K562 (cell line): Measurements from ENCODE around the gene NUP50. TPM values are rescaled to one million over a fixed set of nuclear protein-coding genes. Genes with fewer than 3 reads are reported as not detected.

Source experiments
- ATAC-seq: fragments of 200-7000 bp; cut with Tn5 transposase; 3 replicates; pipeline ENCODE4 v1.9.1; 2020; ENCODE audit warnings: moderate library complexity
- BruUV-seq: library from RNA; stranded (reverse); fragments of 400-500 nt; replicated peaks from 2 replicates; lab custom pipeline; 2021; lab: Mats Ljungman, UMichigan
- CTCF ChIA-PET: fragments of 300-600 bp; formaldehyde crosslinking; extraction: SDS; loops from one replicate; lab custom pipeline; 2021; ENCODE audit warnings: low intra/inter-chr PET ratio; lab: Yijun Ruan, JAX
- POLR2A ChIA-PET: fragments of 300-600, 350-650 bp; sonication (Branson Sonifier 250); formaldehyde crosslinking; extraction: SDS; loops from one replicate; lab custom pipeline; 2021; ENCODE audit warnings: antibody characterized with exemption, inconsistent platforms; lab: Yijun Ruan, JAX
- DNase-seq, 4 experiments: peaks; one replicate each; pipeline versions ENCODE4 v3.0.0 to v3.0.0-alpha.2; 2011 to 2018; ENCODE audit warnings: low spot score in 3 of 4, mixed read lengths in 3 of 4; ENCODE audit errors: extremely low read depth in 1 of 4
- FAIRE-seq: peaks from 2 replicates; lab custom pipeline; 2011; peaks lifted over from hg19 to GRCh38; lab: Jason Lieb, UNC
- H2AFZ ChIP-seq: 2 replicates; pipeline ENCODE4 v1.6.0; 2011; ENCODE audit warnings: low read depth, low read length, control low read depth, inconsistent platforms
- H3K27ac ChIP-seq: fragments of 200-600 bp; 3 replicates; pipeline ENCODE4 v1.8.0; 2011; ENCODE audit warnings: low read depth, mild to moderate bottlenecking, control low read depth, inconsistent platforms, low read length, moderate library complexity, mixed read lengths; ENCODE audit errors: extremely low read depth
- H3K27me3 ChIP-seq, 2 experiments: fragments of 300-600 bp in 1 of 2; 2 replicates in 1 of 2; 3 replicates in 1 of 2; pipeline versions ENCODE4 v1.6.0 to v1.8.0; 2011; ENCODE audit warnings: inconsistent platforms in 2 of 2, low read length in 2 of 2, mild to moderate bottlenecking in 1 of 2, mixed read lengths in 1 of 2, moderate library complexity in 1 of 2; ENCODE audit not compliant: control insufficient read depth in 2 of 2, insufficient read depth in 2 of 2
- H3K36me3 ChIP-seq: fragments of 300-600 bp; 3 replicates; pipeline ENCODE4 v1.8.0; 2011; ENCODE audit warnings: mild to moderate bottlenecking, low read length, inconsistent platforms; ENCODE audit not compliant: control insufficient read depth, insufficient read depth
- H3K4me1 ChIP-seq, 2 experiments: fragments of 200-600 bp in 1 of 2; replicated peaks in 1 of 2; 2 replicates in 1 of 2; 3 replicates in 1 of 2; pipeline versions ENCODE4 v1.5.1 to v1.8.0; 2011; ENCODE audit warnings: inconsistent platforms in 2 of 2, low read length in 2 of 2, mild to moderate bottlenecking in 1 of 2, mixed read lengths in 1 of 2, moderate library complexity in 1 of 2; ENCODE audit not compliant: control insufficient read depth in 2 of 2, insufficient read depth in 2 of 2
- H3K4me2 ChIP-seq: 2 replicates; pipeline ENCODE4 v1.6.1; 2011; ENCODE audit warnings: low read length, control low read depth, inconsistent platforms, mixed read lengths; ENCODE audit not compliant: insufficient read depth
- H3K4me3 ChIP-seq: fragments of 200-600 bp; sonication (generic), shearing (Covaris generic); 2 replicates; pipeline ENCODE4 v1.5.1; 2016; ENCODE audit warnings: control low read depth, inconsistent platforms
- H3K79me2 ChIP-seq: fragments of 200-600 bp; 3 replicates; pipeline ENCODE4 v1.8.0; 2011; ENCODE audit warnings: low read length, inconsistent platforms; ENCODE audit not compliant: control insufficient read depth, insufficient read depth
- H3K9ac ChIP-seq, 2 experiments: 2 replicates each; pipeline versions ENCODE4 v1.6.0 to v1.6.1; 2011; ENCODE audit warnings: low read depth in 2 of 2, low read length in 2 of 2, control low read depth in 1 of 2, inconsistent platforms in 1 of 2, mild to moderate bottlenecking in 1 of 2, mixed read lengths in 1 of 2; ENCODE audit not compliant: insufficient read depth in 1 of 2
- H3K9me1 ChIP-seq: one replicate; pipeline ENCODE4 v1.6.0; 2011; ENCODE audit warnings: inconsistent platforms, mild to moderate bottlenecking, low read length, moderate library complexity; ENCODE audit not compliant: control insufficient read depth, insufficient read depth
- H3K9me3 ChIP-seq: replicated peaks from 2 replicates; pipeline ENCODE4 v1.5.1; 2011; ENCODE audit warnings: low read depth, low read length, inconsistent platforms; ENCODE audit not compliant: control insufficient read depth, insufficient read depth
- H4K20me1 ChIP-seq: replicated peaks from 2 replicates; pipeline ENCODE4 v1.6.1; 2011; ENCODE audit warnings: low read length, inconsistent platforms, mixed read lengths; ENCODE audit not compliant: control insufficient read depth, insufficient read depth
- CBX8 ChIP-seq: fragments of 200-600 bp; sonication (generic); IDR thresholded peaks from 2 replicates; pipeline ENCODE4 v1.6.1; 2012; ENCODE audit warnings: borderline replicate concordance, mixed run types, low read depth, mild to moderate bottlenecking, moderate library complexity, mixed read lengths, low read length, control low read depth, inconsistent platforms; ENCODE audit not compliant: poor library complexity, severe bottlenecking; ENCODE audit errors: extremely low read depth
- ETV5 ChIP-seq: sonication (generic); formaldehyde crosslinking; IDR thresholded peaks from 2 replicates; pipeline ENCODE4 v1.4.0; 2020; ENCODE audit warnings: low read depth, mild to moderate bottlenecking, missing genetic modification reagents
- FOXA1 ChIP-seq: fragments of 450-650 bp; IDR thresholded peaks from 2 replicates; pipeline ENCODE4 v1.6.1; 2016; ENCODE audit warnings: mild to moderate bottlenecking, borderline replicate concordance
- IRF2 ChIP-seq: sonication (generic); formaldehyde crosslinking; IDR thresholded peaks from 2 replicates; pipeline ENCODE4 v1.8.1; 2022; ENCODE audit warnings: mild to moderate bottlenecking, missing genetic modification reagents
- KAT2B ChIP-seq: IDR thresholded peaks from one replicate; pipeline ENCODE4 v1.6.1; 2012; ENCODE audit warnings: low read depth, mild to moderate bottlenecking, control low read depth, inconsistent platforms, low read length, moderate library complexity
- NFIC ChIP-seq: fragments of 450-650 bp; IDR thresholded peaks from 2 replicates; pipeline ENCODE4 v1.6.1; 2017; ENCODE audit warnings: mild to moderate bottlenecking, inconsistent platforms
- RNF2 ChIP-seq: sonication (generic); IDR thresholded peaks from 2 replicates; pipeline ENCODE4 v1.6.1; 2016
- SAP30 ChIP-seq: fragments of 200-600 bp; sonication (generic); IDR thresholded peaks from 2 replicates; pipeline ENCODE4 v1.6.1; 2012; ENCODE audit warnings: borderline replicate concordance, low read depth, mild to moderate bottlenecking, moderate library complexity, low read length, control low read depth, inconsistent platforms; ENCODE audit not compliant: insufficient read depth, poor library complexity, severe bottlenecking
- SRSF1 ChIP-seq: fragments of 200-400 bp; formaldehyde crosslinking; IDR thresholded peaks from 2 replicates; pipeline ENCODE4 v1.6.1; 2017; ENCODE audit warnings: mild to moderate bottlenecking, low read depth, low read length, moderate library complexity
- WGBS: fragments of 100-300 bp; shearing (Covaris generic); methylation state at CpG from one replicate; pipeline ENCODE4 v1.1.6; 2016; ENCODE audit warnings: low coverage, mixed read lengths; ENCODE audit not compliant: insufficient coverage; ENCODE audit errors: missing lambda C conversion rate; 5-methylcytosine and 5-hydroxymethylcytosine counted together
- in situ Hi-C: fragments of 300-500 bp; cut with MboI; formaldehyde crosslinking; loops from 4 replicates; pipeline ENCODE4 v1.15.0; 2018; ENCODE audit warnings: inconsistent platforms, mixed read lengths
- intact Hi-C: fragments of 100-400 bp; cut with micrococcal nuclease; formaldehyde crosslinking; loops from 2 replicates; pipeline ENCODE4 v1.14.2; 2022
- polyA plus RNA-seq, 8 experiments: library from polyadenylated mRNA; depleted of rRNA in 4 of 8; stranded (reverse) in 5 of 8; unstranded in 3 of 8; fragments of >200 nt; fragmentation: Nextera tagmentation in 2 of 8; fragmentation: Illumina TruSeq in 1 of 8; extraction: Ambion mirVana in 2 of 8; extraction: Trizol in 1 of 8; gene quantifications; 2 replicates each; pipeline versions ENCODE4 v1.2.1 to v1.2.3, GENCODE V29; 2011 to 2014; ENCODE audit warnings: inconsistent platforms in 1 of 8, missing spikeins in 1 of 8
- total RNA-seq, 7 experiments: library from RNA; depleted of rRNA in 6 of 7; stranded (reverse); fragments of >200 nt in 6 of 7; fragmentation: Illumina TruSeq in 2 of 7; extraction: Trizol in 2 of 7; gene quantifications; 2 replicates each; pipeline versions ENCODE4 v1.2.1 to v1.2.3, GENCODE V29; 2011 to 2021; ENCODE audit warnings: low replicate concordance in 1 of 7
- TF ChIP-seq, protein P1 (sequence below): sonication (generic); formaldehyde crosslinking; IDR thresholded peaks from 2 replicates; pipeline ENCODE4 v1.9.0; 2022; ENCODE audit warnings: mild to moderate bottlenecking, missing genetic modification reagents
- TF ChIP-seq, protein P2 (sequence below): fragments of 250-450 bp; sonication (Bioruptor Pico); IDR thresholded peaks from 2 replicates; pipeline ENCODE4 v1.4.0; 2020; ENCODE audit warnings: mild to moderate bottlenecking, moderate library complexity
- TF ChIP-seq, protein P3 (sequence below): fragments of 450-650 bp; formaldehyde crosslinking; conservative IDR thresholded peaks from 2 replicates; pipeline ENCODE4 v1.4.0; 2022; ENCODE audit warnings: mild to moderate bottlenecking, missing genetic modification characterization
- TF ChIP-seq, protein P4 (sequence below): sonication (generic); formaldehyde crosslinking; IDR thresholded peaks from 2 replicates; pipeline ENCODE4 v1.8.1; 2023; ENCODE audit warnings: mild to moderate bottlenecking, missing genetic modification reagents
- TF ChIP-seq, protein P5 (sequence below): sonication (generic); formaldehyde crosslinking; IDR thresholded peaks from 2 replicates; pipeline ENCODE4 v1.8.0; 2022; ENCODE audit warnings: mild to moderate bottlenecking, low read depth, missing genetic modification reagents

The NUP50 gene
- total and polyA plus RNA-seq, 9 of the 15 experiments (the other 6 are each of a cell fraction or from before 2014, with no cell fraction given) = 23.8 to 83.7 (median 55.3) TPM

DNA sequence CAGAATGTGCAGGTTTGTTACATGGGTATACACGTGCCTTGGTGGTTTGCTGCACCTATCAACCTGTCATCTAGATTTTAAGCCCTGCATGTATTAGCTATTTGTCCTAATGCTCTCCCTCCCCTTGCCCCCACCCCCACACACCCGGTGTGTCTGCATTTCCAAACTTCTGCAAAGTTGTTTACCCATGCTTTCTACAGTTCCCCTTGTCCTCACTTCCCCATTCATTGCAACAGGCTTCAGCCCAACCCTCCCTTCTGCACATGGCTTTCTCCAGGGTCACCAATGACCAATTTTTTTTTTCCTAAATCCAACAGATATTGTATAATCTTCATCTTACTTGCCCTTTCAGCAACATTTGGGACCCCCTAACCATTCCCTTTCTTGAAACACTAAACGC lies 32.0 kb upstream of the NUP50 start:
- Histone ChIP-seq H3K9ac (no peak overlapping the region), H3K4me1 (no peaks in the 10 kb centered on the region), H3K4me3 (no peak overlapping the region), H3K36me3 (peaks cover 3% of the 10 kb centered on the region; the same call in 1 of the 3 replicates), H3K27ac (no peak overlapping the region), H3K79me2 (no peaks in the 10 kb centered on the region), H2AFZ (no peak overlapping the region), H3K9me1 (no peaks in the 10 kb centered on the region), H3K27me3 (peaks cover 6 to 7% of the 10 kb centered on the region in 2 experiments; a peak in 4 of 5 replicates), H3K9me3 (peaks cover 6% of the 10 kb centered on the region; the same call in 1 of the 2 replicates), H3K4me2 (no peak overlapping the region), H4K20me1 (no peaks in the 10 kb centered on the region)
- 0% methylated on average over 2 of the region's 3 CpGs for WGBS
- TF ChIP-seq KAT2B (no peak), SRSF1 (no peak), ETV5 (CRISPR knock-in tag) (no peak), CBX8 (no peak), SAP30 (no peak), NFIC (no peak), FOXA1 (no peak), IRF2 (CRISPR knock-in tag) (no peak), RNF2 (no peak)
- TF ChIP-seq, protein P1, sequence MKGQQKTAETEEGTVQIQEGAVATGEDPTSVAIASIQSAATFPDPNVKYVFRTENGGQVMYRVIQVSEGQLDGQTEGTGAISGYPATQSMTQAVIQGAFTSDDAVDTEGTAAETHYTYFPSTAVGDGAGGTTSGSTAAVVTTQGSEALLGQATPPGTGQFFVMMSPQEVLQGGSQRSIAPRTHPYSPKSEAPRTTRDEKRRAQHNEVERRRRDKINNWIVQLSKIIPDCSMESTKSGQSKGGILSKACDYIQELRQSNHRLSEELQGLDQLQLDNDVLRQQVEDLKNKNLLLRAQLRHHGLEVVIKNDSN (CRISPR knock-in tag) = no peak
- TF ChIP-seq, protein P2, sequence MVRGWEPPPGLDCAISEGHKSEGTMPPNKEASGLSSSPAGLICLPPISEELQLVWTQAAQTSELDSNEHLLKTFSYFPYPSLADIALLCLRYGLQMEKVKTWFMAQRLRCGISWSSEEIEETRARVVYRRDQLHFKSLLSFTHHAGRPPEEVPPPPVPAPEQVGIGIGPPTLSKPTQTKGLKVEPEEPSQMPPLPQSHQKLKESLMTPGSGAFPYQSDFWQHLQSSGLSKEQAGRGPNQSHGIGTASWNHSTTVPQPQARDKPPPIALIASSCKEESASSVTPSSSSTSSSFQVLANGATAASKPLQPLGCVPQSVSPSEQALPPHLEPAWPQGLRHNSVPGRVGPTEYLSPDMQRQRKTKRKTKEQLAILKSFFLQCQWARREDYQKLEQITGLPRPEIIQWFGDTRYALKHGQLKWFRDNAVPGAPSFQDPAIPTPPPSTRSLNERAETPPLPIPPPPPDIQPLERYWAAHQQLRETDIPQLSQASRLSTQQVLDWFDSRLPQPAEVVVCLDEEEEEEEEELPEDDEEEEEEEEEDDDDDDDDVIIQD = no peak
- TF ChIP-seq, protein P3, sequence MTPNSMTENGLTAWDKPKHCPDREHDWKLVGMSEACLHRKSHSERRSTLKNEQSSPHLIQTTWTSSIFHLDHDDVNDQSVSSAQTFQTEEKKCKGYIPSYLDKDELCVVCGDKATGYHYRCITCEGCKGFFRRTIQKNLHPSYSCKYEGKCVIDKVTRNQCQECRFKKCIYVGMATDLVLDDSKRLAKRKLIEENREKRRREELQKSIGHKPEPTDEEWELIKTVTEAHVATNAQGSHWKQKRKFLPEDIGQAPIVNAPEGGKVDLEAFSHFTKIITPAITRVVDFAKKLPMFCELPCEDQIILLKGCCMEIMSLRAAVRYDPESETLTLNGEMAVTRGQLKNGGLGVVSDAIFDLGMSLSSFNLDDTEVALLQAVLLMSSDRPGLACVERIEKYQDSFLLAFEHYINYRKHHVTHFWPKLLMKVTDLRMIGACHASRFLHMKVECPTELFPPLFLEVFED = no peak
- TF ChIP-seq, protein P4, sequence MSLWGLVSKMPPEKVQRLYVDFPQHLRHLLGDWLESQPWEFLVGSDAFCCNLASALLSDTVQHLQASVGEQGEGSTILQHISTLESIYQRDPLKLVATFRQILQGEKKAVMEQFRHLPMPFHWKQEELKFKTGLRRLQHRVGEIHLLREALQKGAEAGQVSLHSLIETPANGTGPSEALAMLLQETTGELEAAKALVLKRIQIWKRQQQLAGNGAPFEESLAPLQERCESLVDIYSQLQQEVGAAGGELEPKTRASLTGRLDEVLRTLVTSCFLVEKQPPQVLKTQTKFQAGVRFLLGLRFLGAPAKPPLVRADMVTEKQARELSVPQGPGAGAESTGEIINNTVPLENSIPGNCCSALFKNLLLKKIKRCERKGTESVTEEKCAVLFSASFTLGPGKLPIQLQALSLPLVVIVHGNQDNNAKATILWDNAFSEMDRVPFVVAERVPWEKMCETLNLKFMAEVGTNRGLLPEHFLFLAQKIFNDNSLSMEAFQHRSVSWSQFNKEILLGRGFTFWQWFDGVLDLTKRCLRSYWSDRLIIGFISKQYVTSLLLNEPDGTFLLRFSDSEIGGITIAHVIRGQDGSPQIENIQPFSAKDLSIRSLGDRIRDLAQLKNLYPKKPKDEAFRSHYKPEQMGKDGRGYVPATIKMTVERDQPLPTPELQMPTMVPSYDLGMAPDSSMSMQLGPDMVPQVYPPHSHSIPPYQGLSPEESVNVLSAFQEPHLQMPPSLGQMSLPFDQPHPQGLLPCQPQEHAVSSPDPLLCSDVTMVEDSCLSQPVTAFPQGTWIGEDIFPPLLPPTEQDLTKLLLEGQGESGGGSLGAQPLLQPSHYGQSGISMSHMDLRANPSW = no peak
- TF ChIP-seq, protein P5, sequence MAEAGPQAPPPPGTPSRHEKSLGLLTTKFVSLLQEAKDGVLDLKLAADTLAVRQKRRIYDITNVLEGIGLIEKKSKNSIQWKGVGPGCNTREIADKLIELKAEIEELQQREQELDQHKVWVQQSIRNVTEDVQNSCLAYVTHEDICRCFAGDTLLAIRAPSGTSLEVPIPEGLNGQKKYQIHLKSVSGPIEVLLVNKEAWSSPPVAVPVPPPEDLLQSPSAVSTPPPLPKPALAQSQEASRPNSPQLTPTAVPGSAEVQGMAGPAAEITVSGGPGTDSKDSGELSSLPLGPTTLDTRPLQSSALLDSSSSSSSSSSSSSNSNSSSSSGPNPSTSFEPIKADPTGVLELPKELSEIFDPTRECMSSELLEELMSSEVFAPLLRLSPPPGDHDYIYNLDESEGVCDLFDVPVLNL (CRISPR knock-in tag) = no peak
- BruUV-seq = no TSS peak
- FAIRE-seq (no peak), DNase-seq (no peak), ATAC-seq (no peak)
- in situ Hi-C loops (no loop called here), intact Hi-C loops (no loop called here)
- ChIA-PET CTCF (no interaction called here), POLR2A (no interaction called here)
